Measurements from ENCODE around the gene SEC22C.

DNA sequence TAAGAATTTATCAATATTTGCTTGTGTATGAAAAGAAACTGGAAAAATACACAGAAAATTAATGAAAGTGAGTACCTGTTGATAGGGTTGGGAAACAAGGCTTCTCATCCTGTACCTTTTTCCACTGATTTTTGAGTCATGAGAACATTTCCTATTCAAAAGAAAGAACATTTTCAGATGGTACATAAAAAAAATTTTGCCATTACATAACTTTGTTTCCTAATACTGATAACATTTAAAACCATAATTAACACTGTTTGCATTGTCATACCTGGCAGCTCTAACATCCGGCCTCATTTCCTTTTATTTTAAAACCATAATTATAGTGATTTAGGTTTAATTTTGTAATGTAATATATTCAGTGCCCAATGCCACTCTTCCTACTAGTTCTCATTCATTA is 30.4 kb upstream of the SEC22C start:
- TF ChIP-seq EZH2phosphoT487 (conservative IDR thresholded peaks at IDR 0.05; ENCODE audit: low read length) (no peak), CTCF (IDR thresholded peaks at IDR 0.05; ENCODE audit: insufficient read depth, low read length, poor library complexity, severe bottlenecking) (no peak)
